ENCODE data around the gene PEX5L. TPM values are rescaled to one million over a fixed set of nuclear protein-coding genes. Genes with fewer than 3 reads are reported as not detected.

PEX5L gene
- total RNA-seq, 1 experiment from 2014 or later, result not detected

DNA sequence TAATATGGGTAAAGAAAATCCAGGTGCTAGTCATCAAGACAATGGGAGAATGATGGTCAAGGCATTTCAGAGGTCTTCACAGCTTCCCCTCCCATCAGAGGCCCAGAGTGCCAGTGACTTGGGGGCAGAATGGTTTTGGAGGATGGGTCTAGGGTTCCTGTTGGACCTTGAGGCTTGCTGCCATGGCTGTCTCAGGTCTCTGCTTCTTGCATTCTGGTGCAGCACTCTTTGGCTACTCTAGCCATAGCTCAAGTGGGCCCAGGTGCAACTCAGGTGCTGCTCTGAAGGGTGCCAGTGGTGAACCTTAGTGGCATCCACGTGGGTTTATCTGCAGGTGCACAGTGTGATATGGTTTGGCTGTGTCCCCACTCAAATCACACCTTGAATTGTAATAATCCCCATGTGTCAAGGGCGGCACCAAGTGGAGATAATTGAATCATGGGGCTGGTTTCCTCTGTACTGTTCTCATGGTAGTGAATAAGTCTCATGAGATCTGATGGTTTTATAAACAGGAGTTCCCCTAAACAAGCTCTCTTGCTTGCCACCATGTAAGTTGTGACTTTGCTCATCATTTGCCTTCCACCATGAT is 48.5 kb upstream of the PEX5L start:
- POLR2A ChIA-PET, result no interaction called here
- Histone ChIP-seq H3K4me3 (replicated peaks in 1 of 2; ENCODE audit: low read depth in 1 of 2, low read length in 2 of 2) (no peak overlapping the region), H4K20me1 (ENCODE audit: insufficient read depth) (no peaks in the 10 kb centered on the region), H3K4me1 (ENCODE audit: control insufficient read depth in 1 of 2, insufficient read depth in 2 of 2, low read length in 2 of 2) (no peaks in the 10 kb centered on the region), H3K27me3 (ENCODE audit: insufficient read depth, low read length) (no peaks in the 10 kb centered on the region; the same call in 1 of the 2 replicates), H2AFZ (ENCODE audit: low read depth, low read length, poor library complexity, severe bottlenecking) (no peak overlapping the region), H3K9ac (ENCODE audit: low read length) (no peak overlapping the region), H3K9me3 (ENCODE audit: control insufficient read depth in 1 of 2, insufficient read depth in 1 of 2, low read depth in 1 of 2, low read length in 2 of 2) (no peaks in the 10 kb centered on the region), H3K4me2 (ENCODE audit: low read length) (no peak overlapping the region), H3K36me3 (ENCODE audit: control insufficient read depth in 1 of 2, insufficient read depth in 2 of 2, low read length in 2 of 2) (no peaks in the 10 kb centered on the region), H3K27ac (ENCODE audit: low read depth, low read length) (no peak overlapping the region), H3K79me2 (ENCODE audit: insufficient read depth, low read length) (no peaks in the 10 kb centered on the region), H3K9me2 (ENCODE audit: insufficient read depth) (no peaks in the 10 kb centered on the region; the same call in 1 of the 2 replicates)
- peak; percentile 4 for DNase-seq (ENCODE audit: low read depth, low spot score)
- TF ChIP-seq, protein P1, sequence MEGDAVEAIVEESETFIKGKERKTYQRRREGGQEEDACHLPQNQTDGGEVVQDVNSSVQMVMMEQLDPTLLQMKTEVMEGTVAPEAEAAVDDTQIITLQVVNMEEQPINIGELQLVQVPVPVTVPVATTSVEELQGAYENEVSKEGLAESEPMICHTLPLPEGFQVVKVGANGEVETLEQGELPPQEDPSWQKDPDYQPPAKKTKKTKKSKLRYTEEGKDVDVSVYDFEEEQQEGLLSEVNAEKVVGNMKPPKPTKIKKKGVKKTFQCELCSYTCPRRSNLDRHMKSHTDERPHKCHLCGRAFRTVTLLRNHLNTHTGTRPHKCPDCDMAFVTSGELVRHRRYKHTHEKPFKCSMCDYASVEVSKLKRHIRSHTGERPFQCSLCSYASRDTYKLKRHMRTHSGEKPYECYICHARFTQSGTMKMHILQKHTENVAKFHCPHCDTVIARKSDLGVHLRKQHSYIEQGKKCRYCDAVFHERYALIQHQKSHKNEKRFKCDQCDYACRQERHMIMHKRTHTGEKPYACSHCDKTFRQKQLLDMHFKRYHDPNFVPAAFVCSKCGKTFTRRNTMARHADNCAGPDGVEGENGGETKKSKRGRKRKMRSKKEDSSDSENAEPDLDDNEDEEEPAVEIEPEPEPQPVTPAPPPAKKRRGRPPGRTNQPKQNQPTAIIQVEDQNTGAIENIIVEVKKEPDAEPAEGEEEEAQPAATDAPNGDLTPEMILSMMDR (IDR thresholded peaks at IDR 0.05 in 2 of 3, conservative IDR thresholded peaks at IDR 0.05 in 1 of 3; ENCODE audit: borderline replicate concordance in 1 of 3, insufficient read depth in 1 of 3, low read depth in 2 of 3, low read length in 2 of 3), result 0 out of 6 replicates have a peak, but pooled peaks of 1 of the 3 experiments have one; percentile 7
- TF ChIP-seq RAD21 (IDR thresholded peaks at IDR 0.05; ENCODE audit: low read depth), result peak; percentile 49
- no peak for TF ChIP-seq FOSL1 (IDR thresholded peaks at IDR 0.05; ENCODE audit: low read depth)
- intact Hi-C loops (cut with micrococcal nuclease), result no loop called here
- CTCF ChIA-PET, result interaction anchor here (0.8 kb wide), 1 partner anchor 274 kb away, joined by 3 read pairs; no protein-coding TSS in a partner anchor
- peak; percentile 49 for ATAC-seq
- RAD21 ChIA-PET (ENCODE audit: low non-redundant PET in 1 of 2, low total read pairs in 2 of 2, uncharacterized antibody in 2 of 2, unreplicated experiment in 2 of 2), result interaction anchor here in 1 of 2 experiments (0.6 kb wide), 1 partner anchor 283 kb away, joined by 6 read pairs; no protein-coding TSS in a partner anchor
- no TSS peak for BruUV-seq (replicated peaks)

DNA sequence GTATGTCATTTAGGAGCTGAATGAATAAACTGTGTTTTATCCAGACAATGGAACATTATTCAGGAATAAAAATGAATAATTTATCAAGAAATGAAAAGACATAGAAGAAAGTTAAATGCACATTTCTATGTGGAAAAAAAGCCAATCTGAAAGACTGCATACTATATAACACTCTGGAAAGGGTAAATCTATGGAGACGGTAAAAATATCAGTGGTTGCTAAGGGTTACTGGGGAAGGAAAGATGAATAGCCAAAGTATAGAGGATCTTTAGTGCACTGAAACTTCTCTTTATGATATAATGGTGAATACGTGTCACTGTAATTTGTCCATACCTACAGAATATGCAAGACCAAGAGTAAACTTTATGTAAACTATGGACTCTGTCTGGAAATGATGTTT is 46.0 kb upstream of the PEX5L start:
- RAD21 ChIA-PET (ENCODE audit: low non-redundant PET in 1 of 2, low total read pairs in 2 of 2, uncharacterized antibody in 2 of 2, unreplicated experiment in 2 of 2), result no interaction called here
- Histone ChIP-seq H3K4me3 (replicated peaks in 1 of 2; ENCODE audit: low read depth in 1 of 2, low read length in 2 of 2) (no peak overlapping the region), H3K9me2 (ENCODE audit: insufficient read depth) (no peaks in the 10 kb centered on the region; the same call in 1 of the 2 replicates), H3K4me2 (ENCODE audit: low read length) (no peak overlapping the region), H3K9ac (ENCODE audit: low read length) (no peak overlapping the region), H3K4me1 (ENCODE audit: control insufficient read depth in 1 of 2, insufficient read depth in 2 of 2, low read length in 2 of 2) (no peaks in the 10 kb centered on the region), H2AFZ (ENCODE audit: low read depth, low read length, poor library complexity, severe bottlenecking) (no peak overlapping the region), H4K20me1 (ENCODE audit: insufficient read depth) (no peaks in the 10 kb centered on the region), H3K79me2 (ENCODE audit: insufficient read depth, low read length) (no peaks in the 10 kb centered on the region), H3K9me3 (ENCODE audit: control insufficient read depth in 1 of 2, insufficient read depth in 1 of 2, low read depth in 1 of 2, low read length in 2 of 2) (no peaks in the 10 kb centered on the region), H3K27me3 (ENCODE audit: insufficient read depth, low read length) (0 out of 2 replicates have a peak, but pooled peaks cover 5% of the 10 kb centered on the region), H3K36me3 (ENCODE audit: control insufficient read depth in 1 of 2, insufficient read depth in 2 of 2, low read length in 2 of 2) (no peaks in the 10 kb centered on the region), H3K27ac (ENCODE audit: low read depth, low read length) (no peak overlapping the region)
- POLR2A ChIA-PET, result no interaction called here
- intact Hi-C loops (cut with micrococcal nuclease), result loop anchor here (5.0 kb wide), 1 partner anchor 270 kb away; no protein-coding TSS in a partner anchor
- BruUV-seq (replicated peaks), result no TSS peak
- ATAC-seq (no peak), DNase-seq (ENCODE audit: low read depth, low spot score) (no peak)
- CTCF ChIA-PET, result no interaction called here
- TF ChIP-seq CBX3 (IDR thresholded peaks at IDR 0.05; ENCODE audit: low read depth) (no peak), SP1 (IDR thresholded peaks at IDR 0.05; ENCODE audit: low read depth) (no peak)
- TF ChIP-seq, protein P1 (IDR thresholded peaks at IDR 0.05 in 2 of 3, conservative IDR thresholded peaks at IDR 0.05 in 1 of 3; ENCODE audit: borderline replicate concordance in 1 of 3, insufficient read depth in 1 of 3, low read depth in 2 of 3, low read length in 2 of 3), result no peak

Measured in HCT116 (cell line).